GM12865 (cell line): Measurements from ENCODE around the gene NAA60.
"Not testable (repeated sequence)": the region's sequence is repeated elsewhere in the genome, so short reads cannot be mapped to it uniquely, and the experiment has no call there.

Source experiments
- DNase-seq: peaks from one replicate; pipeline ENCODE4 v3.0.0; 2010; ENCODE audit warnings: low read depth
- H3K4me3 ChIP-seq: 2 replicates; pipeline ENCODE4 v1.5.1; 2011; ENCODE audit warnings: mild to moderate bottlenecking, low read depth, low read length, control low read depth
- CTCF ChIP-seq: IDR thresholded peaks from 2 replicates; pipeline ENCODE4 v1.5.1; 2011; ENCODE audit warnings: low read length, control low read depth, low read depth, inconsistent platforms; ENCODE audit not compliant: insufficient read depth; ENCODE audit errors: missing control alignments

NAA60 gene

GRCh38 chr16:3470723-3471122 is 27.2 kb downstream of the NAA60 start:
- no peak for DNase-seq
- H3K4me3 ChIP-seq = no peak overlapping the region
- TF ChIP-seq CTCF = no peak

- DNase-seq = no peak
- no peak for TF ChIP-seq CTCF
- H3K4me3 ChIP-seq = no peak overlapping the region
Observed at GRCh38 chr16:3471518-3472176, 28.2 kb downstream of the NAA60 start.

GRCh38 chr16:3472878-3473595 is 29.6 kb downstream of the NAA60 start:
- no peak for DNase-seq
- H3K4me3 ChIP-seq = no peak overlapping the region
- TF ChIP-seq CTCF = no peak

- H3K4me3 ChIP-seq, DNase-seq: not testable (repeated sequence)
Observed at GRCh38 chr16:3473596-3473943, 30.1 kb downstream of the NAA60 start.

GRCh38 chr16:3474136-3474779 is 30.8 kb downstream of the NAA60 start:
- no peak for DNase-seq
- no peak overlapping the region for H3K4me3 ChIP-seq
- no peak for TF ChIP-seq CTCF

- DNase-seq, H3K4me3 ChIP-seq: not testable (repeated sequence)
Observed at GRCh38 chr16:3474870-3475269, 31.4 kb downstream of the NAA60 start.

- no peak overlapping the region for H3K4me3 ChIP-seq
- DNase-seq = no peak
- TF ChIP-seq CTCF = no peak
Observed at GRCh38 chr16:3475604-3476375, 32.3 kb downstream of the NAA60 start.
